SJCRH30 (cell line): ENCODE measurements around the gene CDC6. TPM values are rescaled to one million over a fixed set of nuclear protein-coding genes. Genes with fewer than 3 reads are reported as not detected.

Experiments used
- DNase-seq, 2 experiments: peaks; one replicate each; pipeline ENCODE4 v3.0.0-alpha.2; 2015 to 2020
- H3K27ac ChIP-seq: fragments of 250-450 bp; sonication (Bioruptor Pico); 2 replicates; pipeline ENCODE4 v1.5.1; 2020; ENCODE audit warnings: mild to moderate bottlenecking, moderate library complexity
- H3K27me3 ChIP-seq: fragments of 250-450 bp; sonication (Bioruptor Pico); 2 replicates; pipeline ENCODE4 v1.5.1; 2020; ENCODE audit warnings: mild to moderate bottlenecking, moderate library complexity
- H3K36me3 ChIP-seq: fragments of 250-450 bp; sonication (Bioruptor Pico); 2 replicates; pipeline ENCODE4 v1.5.1; 2020; ENCODE audit warnings: mild to moderate bottlenecking, moderate library complexity
- H3K4me1 ChIP-seq: fragments of 250-450 bp; sonication (Bioruptor Pico); 2 replicates; pipeline ENCODE4 v1.5.1; 2020; ENCODE audit warnings: mild to moderate bottlenecking, moderate library complexity
- H3K4me3 ChIP-seq: fragments of 250-450 bp; sonication (Bioruptor Pico); 2 replicates; pipeline ENCODE4 v1.5.1; 2020; ENCODE audit warnings: mild to moderate bottlenecking, moderate library complexity
- H3K9me3 ChIP-seq: fragments of 250-450 bp; sonication (Bioruptor Pico); replicated peaks from 2 replicates; pipeline ENCODE4 v1.5.1; 2020; ENCODE audit warnings: mild to moderate bottlenecking, moderate library complexity
- total RNA-seq: library from RNA; depleted of rRNA; stranded (reverse); fragments of >200 nt; shearing (Covaris generic); gene quantifications from 2 replicates; pipeline ENCODE4 v1.2.3, GENCODE V29; 2014

Gene CDC6
- total RNA-seq, 1 experiment from 2014 or later: 97.0 TPM

GRCh38 chr17:40312131-40312731 is 24.6 kb downstream of the CDC6 start:
- Histone ChIP-seq H3K27ac (no peak overlapping the region), H3K4me3 (no peak overlapping the region)

DNA sequence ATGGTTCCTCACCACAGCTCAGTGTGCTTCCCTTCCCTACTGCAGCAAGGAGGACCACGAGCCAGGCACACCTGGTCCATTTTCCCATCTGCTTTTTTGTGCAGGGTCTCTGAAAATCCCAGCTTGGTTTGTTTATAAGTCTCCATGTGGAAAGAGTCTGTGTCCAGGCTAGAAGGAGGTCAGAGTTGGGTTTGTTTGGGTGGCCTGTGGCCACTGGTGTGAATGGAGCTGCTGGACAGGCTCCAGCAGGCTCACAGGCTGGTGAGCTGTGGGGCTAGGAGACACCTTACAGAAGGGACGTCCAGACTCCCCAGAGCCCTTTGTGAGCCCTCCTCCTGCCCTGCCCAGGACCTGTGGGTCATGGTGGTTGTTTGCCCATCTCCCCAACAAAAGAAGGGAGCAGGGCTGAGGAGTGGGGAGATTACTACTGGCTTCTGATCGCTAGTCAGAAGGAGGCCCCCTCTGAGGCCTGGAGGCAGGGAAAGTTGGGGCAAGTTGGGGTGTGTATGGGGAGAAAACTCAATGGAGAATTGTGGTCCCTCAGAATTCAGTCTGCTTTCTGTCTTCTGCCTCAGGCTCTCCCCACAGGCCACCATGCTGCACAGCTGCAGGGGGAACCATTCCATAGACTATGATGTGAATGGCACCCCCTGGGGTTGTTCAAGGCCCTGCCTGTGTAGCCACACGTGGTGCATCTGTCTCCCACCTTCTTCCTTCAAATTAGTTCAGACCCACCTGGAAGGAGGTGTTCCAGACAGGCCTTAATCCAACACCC is 25.4 kb downstream of the CDC6 start:
- Histone ChIP-seq H3K4me1 (peaks cover 69% of the 10 kb centered on the region), H3K27me3 (no peaks in the 10 kb centered on the region), H3K4me3 (no peak overlapping the region), H3K27ac (no peak overlapping the region), H3K36me3 (no peaks in the 10 kb centered on the region), H3K9me3 (no peaks in the 10 kb centered on the region)
- DNase-seq: no peak

More at GRCh38 chr17:40312131-40312731, 24.6 kb downstream of the CDC6 start:
- H3K9me3 ChIP-seq: no peaks in the 10 kb centered on the region
- H3K36me3 ChIP-seq: no peaks in the 10 kb centered on the region
- no peaks in the 10 kb centered on the region for H3K27me3 ChIP-seq
- peaks cover 78% of the 10 kb centered on the region for H3K4me1 ChIP-seq
- no peak for DNase-seq

DNA sequence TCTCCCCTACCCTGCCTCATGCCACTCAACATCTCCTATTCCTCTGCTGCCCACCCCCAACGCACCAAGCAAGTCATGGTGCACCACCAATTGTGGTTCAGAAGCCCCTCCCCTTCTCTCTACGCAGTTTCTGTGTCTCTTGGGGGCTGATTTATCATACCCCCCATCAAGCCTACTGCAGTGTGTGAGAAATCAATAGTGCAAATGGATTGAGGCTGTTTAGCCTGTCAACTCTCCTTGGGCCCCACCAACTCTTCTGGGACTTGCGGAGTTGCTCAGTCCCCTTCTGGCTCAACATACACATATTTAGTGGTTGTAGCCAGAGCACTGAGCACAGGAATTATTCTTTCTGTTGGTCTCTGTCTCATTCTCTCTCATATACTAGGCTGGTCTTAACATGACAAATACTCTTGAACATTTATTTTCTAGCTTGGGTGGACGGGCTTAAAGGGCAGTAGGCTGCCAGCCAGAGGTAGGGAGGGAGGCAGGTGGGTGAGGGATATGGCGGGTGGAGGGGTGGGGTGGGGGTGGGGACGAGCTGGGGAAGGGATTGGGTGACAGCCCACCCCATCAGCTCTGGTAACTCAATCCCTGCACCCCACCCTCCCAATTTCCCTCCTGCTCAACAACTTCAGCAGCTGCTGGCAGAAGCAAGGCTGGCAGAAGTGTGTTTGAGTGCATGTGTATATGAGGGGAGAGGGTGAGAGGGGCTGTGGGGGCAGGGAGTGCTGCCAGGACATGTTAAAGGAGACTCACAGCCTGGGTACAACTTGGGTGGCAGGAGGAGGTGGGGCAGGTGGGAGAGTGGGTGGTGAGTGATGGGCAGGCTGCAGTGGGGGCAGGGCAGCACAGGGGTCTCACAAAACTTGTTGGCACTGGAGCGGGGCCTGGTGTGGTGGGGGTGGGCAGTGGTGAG is 26.2 kb downstream of the CDC6 start:
- H3K4me1 ChIP-seq: peaks cover 61% of the 10 kb centered on the region
- H3K9me3 ChIP-seq: no peaks in the 10 kb centered on the region
- no peak overlapping the region for H3K4me3 ChIP-seq
- peak; percentile 55 to 62 for DNase-seq
- no peaks in the 10 kb centered on the region for H3K36me3 ChIP-seq
- peak overlapping the region; percentile 24; the same call in 1 of the 2 replicates for H3K27ac ChIP-seq
- no peaks in the 10 kb centered on the region for H3K27me3 ChIP-seq

DNA sequence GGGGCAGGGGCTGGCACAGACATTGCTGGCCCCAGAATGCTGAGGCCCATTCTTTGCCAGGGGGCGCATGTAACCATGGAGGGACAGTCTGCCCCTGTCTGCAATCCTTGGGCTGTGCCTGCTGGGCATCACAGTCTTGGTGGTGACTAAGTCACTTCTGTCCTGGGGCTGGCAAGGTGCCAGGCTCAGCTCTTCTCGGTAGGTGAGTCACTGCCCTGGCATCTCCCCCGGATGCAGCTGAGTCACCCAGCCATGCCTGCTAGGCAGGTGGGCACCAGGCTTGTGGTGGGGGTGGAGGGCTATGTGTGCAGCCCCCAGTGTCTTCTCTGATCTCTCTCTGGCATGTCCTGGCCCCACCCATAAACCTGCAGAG is 26.9 kb downstream of the CDC6 start:
- Histone ChIP-seq H3K27me3 (no peaks in the 10 kb centered on the region), H3K4me1 (peaks cover 55% of the 10 kb centered on the region), H3K9me3 (no peaks in the 10 kb centered on the region)

GRCh38 chr17:40315206-40315605 is 27.5 kb downstream of the CDC6 start:
- DNase-seq: no peak
- H3K36me3 ChIP-seq: no peaks in the 10 kb centered on the region
- no peak overlapping the region for H3K4me3 ChIP-seq
- H3K9me3 ChIP-seq: no peaks in the 10 kb centered on the region
- H3K27me3 ChIP-seq: no peaks in the 10 kb centered on the region
- H3K4me1 ChIP-seq: peaks cover 56% of the 10 kb centered on the region
- no peak overlapping the region for H3K27ac ChIP-seq

More for the DNA sequence above, 26.9 kb downstream of the CDC6 start:
- Histone ChIP-seq H3K4me3 (no peak overlapping the region), H3K27ac (peak overlapping the region; percentile 24; the same call in 1 of the 2 replicates), H3K36me3 (no peaks in the 10 kb centered on the region)
- peak; percentile 85 to 89 for DNase-seq

DNA sequence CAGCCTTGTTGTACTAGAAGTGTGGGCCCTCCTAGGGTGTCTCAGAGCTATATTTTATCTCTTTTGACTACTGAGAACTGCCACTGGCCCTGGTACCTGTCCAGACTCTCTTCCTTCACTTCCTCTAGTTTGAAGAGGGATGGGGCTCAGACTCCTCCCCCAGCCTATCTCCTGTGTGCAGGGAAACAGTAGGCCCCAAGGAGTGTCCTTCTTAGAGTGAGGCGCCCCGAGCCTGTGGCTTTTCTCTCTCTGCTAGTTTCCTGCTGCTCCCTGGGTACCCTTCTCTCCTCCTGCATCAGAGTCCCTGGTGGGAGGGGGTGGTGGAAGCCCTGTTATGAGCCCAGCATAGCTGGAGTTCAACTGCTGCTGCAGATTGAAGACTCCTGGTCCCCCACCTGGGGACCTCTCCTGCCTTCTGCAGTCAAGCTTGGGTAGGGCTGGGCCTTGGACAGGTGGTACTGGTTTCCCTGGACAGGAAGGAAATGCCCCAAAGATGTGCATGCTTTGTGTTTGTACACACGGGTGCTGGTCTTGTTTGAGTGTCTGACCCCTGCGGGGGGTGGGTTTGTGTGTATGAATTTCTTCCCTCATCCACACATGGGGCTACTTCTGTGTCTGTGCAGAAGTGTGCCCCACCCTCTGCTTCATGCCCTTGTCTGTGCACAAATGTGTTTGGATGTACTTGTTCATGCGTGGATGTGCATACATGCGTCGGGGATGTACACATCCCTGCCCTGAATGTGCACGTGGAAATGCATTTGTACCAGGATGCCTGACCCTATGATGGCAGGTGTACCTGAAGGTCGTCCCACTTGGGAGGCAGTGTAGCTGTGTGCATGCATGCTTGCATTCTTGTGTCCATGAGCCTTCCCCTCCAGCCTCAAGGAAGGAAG is 28.2 kb downstream of the CDC6 start:
- H3K4me3 ChIP-seq: peak overlapping the region; percentile 93

GRCh38 chr17:40316571-40317344 is 29.1 kb downstream of the CDC6 start:
- no peaks in the 10 kb centered on the region for H3K9me3 ChIP-seq
- DNase-seq: peak; percentile 75 to 79
- no peaks in the 10 kb centered on the region for H3K27me3 ChIP-seq
- H3K36me3 ChIP-seq: no peaks in the 10 kb centered on the region
- H3K4me3 ChIP-seq: peak overlapping the region; percentile 93
- peaks cover 61% of the 10 kb centered on the region for H3K4me1 ChIP-seq
- peak overlapping the region; percentile 68 for H3K27ac ChIP-seq

More for the DNA sequence above, 28.2 kb downstream of the CDC6 start:
- no peaks in the 10 kb centered on the region for H3K9me3 ChIP-seq
- peaks cover 63% of the 10 kb centered on the region for H3K4me1 ChIP-seq
- H3K27ac ChIP-seq: peak overlapping the region; percentile 68
- no peaks in the 10 kb centered on the region for H3K27me3 ChIP-seq
- no peak for DNase-seq
- no peaks in the 10 kb centered on the region for H3K36me3 ChIP-seq

GRCh38 chr17:40317345-40317873 is 29.7 kb downstream of the CDC6 start:
- peaks cover 61% of the 10 kb centered on the region for H3K4me1 ChIP-seq
- H3K4me3 ChIP-seq: peak overlapping the region; percentile 93
- no peaks in the 10 kb centered on the region for H3K9me3 ChIP-seq
- no peaks in the 10 kb centered on the region for H3K36me3 ChIP-seq
- no peaks in the 10 kb centered on the region for H3K27me3 ChIP-seq
- peak; percentile 77 to 85 for DNase-seq
- H3K27ac ChIP-seq: peak overlapping the region; percentile 68

- peak overlapping the region; percentile 69 for H3K27ac ChIP-seq
- H3K27me3 ChIP-seq: no peaks in the 10 kb centered on the region
- peaks cover 61% of the 10 kb centered on the region for H3K4me1 ChIP-seq
- peak overlapping the region; percentile 93 for H3K4me3 ChIP-seq
- DNase-seq: peak; percentile 94 to 96
- no peaks in the 10 kb centered on the region for H3K36me3 ChIP-seq
- H3K9me3 ChIP-seq: no peaks in the 10 kb centered on the region
Observed at GRCh38 chr17:40317880-40318829, 30.5 kb downstream of the CDC6 start.

DNA sequence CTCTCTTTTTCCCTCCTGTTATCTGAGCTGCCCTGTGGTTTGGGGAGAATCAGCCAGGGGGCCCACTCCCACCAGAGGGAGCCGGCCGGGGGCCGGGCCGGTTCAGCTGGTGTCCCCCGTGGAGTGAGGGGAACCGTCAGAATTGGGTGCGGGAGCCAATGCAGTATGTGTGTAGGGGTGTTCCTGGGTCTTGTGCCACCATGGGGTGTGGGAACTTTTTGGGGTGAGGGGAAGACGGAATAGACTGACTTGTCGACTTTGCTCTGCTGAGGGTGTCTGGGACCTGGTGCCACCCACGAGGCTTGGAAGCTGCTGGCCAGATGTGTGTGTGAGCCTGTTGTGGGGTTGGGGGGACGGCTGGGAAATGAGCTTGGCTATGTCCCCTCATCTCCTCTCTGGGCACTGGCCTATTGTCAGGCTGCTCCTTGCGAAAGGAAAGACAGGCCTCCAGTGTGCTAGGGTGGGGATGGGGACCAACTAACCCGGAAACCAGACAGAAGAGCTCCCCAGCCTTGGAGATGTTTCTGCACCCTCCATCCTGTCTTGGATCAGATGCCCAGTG is 31.2 kb downstream of the CDC6 start:
- peak overlapping the region; percentile 93 for H3K4me3 ChIP-seq
- H3K36me3 ChIP-seq: no peaks in the 10 kb centered on the region
- no peaks in the 10 kb centered on the region for H3K27me3 ChIP-seq
- H3K9me3 ChIP-seq: no peaks in the 10 kb centered on the region
- H3K27ac ChIP-seq: peak overlapping the region; percentile 69; the same call in 1 of the 2 replicates
- peaks cover 56% of the 10 kb centered on the region for H3K4me1 ChIP-seq
- DNase-seq: no peak

- H3K27ac ChIP-seq: no peak overlapping the region; the same call in 1 of the 2 replicates
- H3K36me3 ChIP-seq: no peaks in the 10 kb centered on the region
- H3K9me3 ChIP-seq: no peaks in the 10 kb centered on the region
- no peaks in the 10 kb centered on the region for H3K27me3 ChIP-seq
- H3K4me1 ChIP-seq: peaks cover 48% of the 10 kb centered on the region
- no peak for DNase-seq
- peak overlapping the region; percentile 93 for H3K4me3 ChIP-seq
Observed at GRCh38 chr17:40319651-40320540, 32.2 kb downstream of the CDC6 start.
